Adipose tissue (tissue), 3 donors: Measurements from ENCODE around the gene ZBTB33. TPM values are rescaled to one million over a fixed set of nuclear protein-coding genes. Genes with fewer than 3 reads are reported as not detected.

Experiments
- H3K27ac ChIP-seq: one replicate; pipeline ENCODE4 v1.5.1; 2013; ENCODE audit warnings: low read depth, low read length
- WGBS, 3 donors: extraction: QIAGEN DNeasy Blood & Tissue Kit; methylation state at CpG; one replicate each; pipeline ENCODE4 v1.1.7; 2013; 5-methylcytosine and 5-hydroxymethylcytosine counted together
- polyA plus RNA-seq, 3 donors: library from polyadenylated mRNA; stranded (reverse); fragments of 200-250 nt; gene quantifications; one replicate each; pipeline ENCODE4 v1.2.3, GENCODE V29; 2013
- donor health status: healthy with polysubstance abuse.
- donor health status: Bipolar disorder and iron deficiency.
- donor health status: healthy.

ZBTB33 gene, protein sequence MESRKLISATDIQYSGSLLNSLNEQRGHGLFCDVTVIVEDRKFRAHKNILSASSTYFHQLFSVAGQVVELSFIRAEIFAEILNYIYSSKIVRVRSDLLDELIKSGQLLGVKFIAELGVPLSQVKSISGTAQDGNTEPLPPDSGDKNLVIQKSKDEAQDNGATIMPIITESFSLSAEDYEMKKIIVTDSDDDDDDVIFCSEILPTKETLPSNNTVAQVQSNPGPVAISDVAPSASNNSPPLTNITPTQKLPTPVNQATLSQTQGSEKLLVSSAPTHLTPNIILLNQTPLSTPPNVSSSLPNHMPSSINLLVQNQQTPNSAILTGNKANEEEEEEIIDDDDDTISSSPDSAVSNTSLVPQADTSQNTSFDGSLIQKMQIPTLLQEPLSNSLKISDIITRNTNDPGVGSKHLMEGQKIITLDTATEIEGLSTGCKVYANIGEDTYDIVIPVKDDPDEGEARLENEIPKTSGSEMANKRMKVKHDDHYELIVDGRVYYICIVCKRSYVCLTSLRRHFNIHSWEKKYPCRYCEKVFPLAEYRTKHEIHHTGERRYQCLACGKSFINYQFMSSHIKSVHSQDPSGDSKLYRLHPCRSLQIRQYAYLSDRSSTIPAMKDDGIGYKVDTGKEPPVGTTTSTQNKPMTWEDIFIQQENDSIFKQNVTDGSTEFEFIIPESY
- polyA plus RNA-seq = 1 to 10 TPM; 3.8 to 4.2 (median 3.9) TPM

GRCh38 chrX:120250522-120251271 is at the start of gene ZBTB33:
Gene ZBTB33 (plus strand): TSS chrX:120250812. CDS start chrX:120253416, 2,604 bp downstream.
- 0 to 33% (median 0%) methylated on average over 35 to 75 of the region's 75 CpGs for WGBS, 3 donors
- H3K27ac ChIP-seq = peak within 1 kb of the TSS; percentile 86

GRCh38 chrX:120200851-120201250 is 49.8 kb upstream of the ZBTB33 start:
- 83 to 93% (median 89%) methylated on average over 11 of the region's 11 CpGs for WGBS, 3 donors
- H3K27ac ChIP-seq = no peak overlapping the region

DNA sequence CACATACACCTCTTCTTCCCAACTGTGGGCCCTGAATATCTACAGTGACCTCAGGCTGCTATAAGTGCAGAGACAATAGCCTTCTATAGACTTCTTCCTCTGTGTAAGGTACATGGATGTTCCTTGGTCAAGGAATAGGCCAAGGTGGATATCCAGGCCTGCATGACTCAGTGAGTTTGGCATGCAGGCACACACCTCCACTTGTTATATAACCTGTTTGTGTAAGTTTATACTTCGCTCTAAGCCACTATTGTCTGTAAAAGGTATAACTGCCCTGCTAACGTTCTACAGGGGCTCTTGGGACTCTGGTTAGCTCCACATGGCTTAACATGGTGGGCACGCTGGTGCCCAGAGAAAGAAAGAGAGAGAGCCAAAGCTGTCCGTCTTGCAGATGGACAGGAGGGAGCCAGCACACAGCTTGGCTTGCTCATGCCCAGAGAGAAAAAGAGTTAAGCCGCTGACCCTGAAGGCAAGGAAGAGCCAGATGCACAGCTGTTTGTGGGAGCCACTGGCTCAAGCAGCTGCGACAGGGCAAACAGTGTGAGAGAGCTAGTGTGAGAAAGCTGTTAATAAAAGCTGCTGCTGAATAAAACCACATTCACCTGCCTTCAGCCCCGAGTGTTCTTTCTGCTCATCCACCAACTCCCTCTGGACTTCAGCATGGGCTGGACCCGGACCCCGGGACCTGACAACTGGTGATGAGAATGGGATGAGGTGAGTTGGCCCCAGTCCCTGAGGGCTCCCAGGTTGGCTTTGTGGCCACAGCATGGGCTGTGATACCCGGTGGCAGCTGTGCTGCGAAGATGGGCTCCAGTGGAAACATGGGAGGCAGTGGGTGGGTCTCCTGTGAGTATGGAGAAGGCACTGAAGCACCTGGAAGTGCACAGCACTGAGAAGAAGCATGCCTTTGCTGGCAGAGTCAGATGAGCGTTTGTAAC is 44.5 kb upstream of the ZBTB33 start:
- WGBS, 3 donors = 72 to 93% (median 89%) methylated on average over 10 to 12 of the region's 12 CpGs
- no peak overlapping the region for H3K27ac ChIP-seq

- 88 to 93% (median 92%) methylated on average over 8 of the region's 8 CpGs for WGBS, 3 donors
Observed at GRCh38 chrX:120207009-120207605, 43.5 kb upstream of the ZBTB33 start.

DNA sequence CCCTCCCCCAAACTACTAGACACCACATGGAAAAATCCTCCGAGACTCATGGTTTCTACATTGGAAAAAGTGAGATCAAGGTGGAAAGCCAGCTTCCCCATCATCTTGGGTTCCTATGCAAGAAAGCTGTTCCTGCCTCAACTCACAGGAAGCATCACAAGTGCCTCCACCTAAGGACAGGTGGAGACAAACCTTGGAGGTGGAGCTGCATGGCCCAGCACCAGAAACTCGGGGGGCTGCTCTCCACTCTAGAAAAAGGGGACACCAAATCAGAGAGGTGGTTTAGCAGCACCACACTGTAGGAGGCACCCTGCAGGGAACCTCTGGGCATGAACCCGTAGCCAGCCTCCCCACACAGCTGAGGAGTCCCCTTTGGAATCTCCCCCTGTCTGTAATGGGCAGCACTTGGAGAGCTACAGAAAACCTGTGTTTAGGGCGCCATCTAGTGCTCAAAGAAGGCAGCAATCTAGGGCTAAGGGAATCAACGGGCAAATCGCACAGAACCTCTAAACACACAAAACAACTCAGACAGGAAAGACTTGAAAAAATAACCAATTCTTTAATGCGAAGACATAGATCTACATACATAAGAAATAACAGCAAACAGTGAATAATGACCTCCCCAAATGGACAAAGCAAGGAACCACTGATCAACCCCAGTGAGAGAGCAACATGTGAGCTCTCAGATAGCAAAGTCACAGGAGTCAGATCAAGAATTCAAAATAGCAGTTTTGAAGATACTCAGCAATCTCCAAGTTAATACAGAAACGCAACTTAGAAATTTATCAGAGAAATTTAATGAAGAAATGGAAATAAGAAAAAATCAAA is 37.0 kb upstream of the ZBTB33 start:
- H3K27ac ChIP-seq = no peak overlapping the region
- WGBS, 3 donors = 21 to 27% (median 26%) methylated on average over 8 of the region's 8 CpGs

More at GRCh38 chrX:120207009-120207605, 43.5 kb upstream of the ZBTB33 start:
- no peak overlapping the region for H3K27ac ChIP-seq

DNA sequence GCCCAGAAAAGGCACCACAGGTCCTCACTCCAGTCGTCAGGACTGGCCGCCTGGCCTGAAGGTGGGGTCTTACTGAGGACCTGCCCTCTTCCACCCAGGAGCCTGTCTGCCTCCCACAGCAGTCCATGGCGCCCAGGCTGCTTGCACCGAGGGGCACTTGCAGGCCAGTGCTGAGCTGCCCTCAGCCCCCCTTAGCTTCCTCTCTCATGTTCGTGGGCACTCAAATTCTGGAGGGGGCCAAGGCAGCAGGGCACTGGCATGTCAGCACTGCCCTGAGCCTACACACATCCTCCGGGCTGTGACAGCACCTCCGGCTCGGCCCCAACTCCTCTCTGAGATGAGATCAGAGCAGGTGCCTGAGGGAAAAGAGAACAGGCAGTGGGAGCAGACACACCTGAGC is 27.2 kb upstream of the ZBTB33 start:
- 75 to 96% (median 84%) methylated on average over 5 to 8 of the region's 8 CpGs for WGBS, 3 donors
- H3K27ac ChIP-seq = no peak overlapping the region

- no peak overlapping the region for H3K27ac ChIP-seq
- WGBS, 3 donors = 77 to 96% (median 96%) methylated on average over 4 of the region's 4 CpGs
Observed at GRCh38 chrX:120224388-120224787, 26.2 kb upstream of the ZBTB33 start.

DNA sequence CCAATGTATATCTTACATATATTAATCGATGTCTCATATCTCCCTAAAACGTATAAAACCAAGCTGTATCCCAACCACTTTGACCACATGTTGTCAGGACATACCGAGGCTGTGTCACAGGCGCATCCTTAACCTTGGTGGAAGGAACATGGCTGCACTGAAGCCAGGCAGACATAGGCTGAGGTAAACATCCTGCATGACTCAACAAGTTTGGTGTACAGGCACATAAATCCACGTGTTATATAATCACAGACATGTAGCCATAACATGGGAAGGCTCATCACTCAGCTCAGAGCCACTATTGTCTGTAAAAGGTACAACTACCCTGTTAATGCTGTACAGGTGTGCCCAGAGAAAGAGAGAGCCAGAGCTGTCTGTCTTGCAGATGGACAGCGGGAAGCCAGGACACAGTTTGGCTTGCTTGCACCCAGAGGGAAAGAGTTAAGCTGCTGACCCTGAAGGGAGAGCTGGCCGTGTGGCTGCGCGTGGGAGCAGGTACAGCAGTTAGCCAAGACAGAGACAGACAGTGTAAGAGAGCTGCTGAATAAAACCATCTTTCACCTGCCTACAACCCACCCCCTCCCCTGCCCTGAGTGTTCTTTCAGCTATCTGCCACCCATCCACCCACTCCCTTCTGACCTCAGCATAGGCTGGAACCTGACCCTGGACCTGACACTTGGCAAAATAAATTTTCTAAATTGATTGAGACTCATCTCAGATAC is 22.3 kb upstream of the ZBTB33 start:
- WGBS, 3 donors = 60 to 81% (median 62%) methylated on average over 9 of the region's 9 CpGs

DNA sequence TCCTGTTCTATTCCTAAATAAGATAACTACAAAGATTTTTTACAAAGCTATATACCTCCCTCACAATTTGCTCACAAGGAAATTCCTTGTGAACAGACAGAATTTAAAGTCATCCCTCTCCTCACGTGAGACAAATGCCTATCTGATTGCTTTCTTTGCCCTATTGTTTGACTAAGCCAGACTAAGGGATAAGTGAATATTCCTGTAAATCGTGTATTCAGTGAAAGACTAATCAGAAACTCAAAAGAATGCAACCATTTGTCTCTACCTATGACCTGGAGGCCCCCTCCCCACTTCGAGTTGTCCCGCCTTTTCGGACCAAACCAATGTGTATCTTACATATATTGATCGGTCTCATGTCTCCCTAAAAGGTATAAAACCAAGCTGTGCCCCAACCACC is 15.3 kb upstream of the ZBTB33 start:
- 67 to 93% (median 86%) methylated on average over 6 of the region's 6 CpGs for WGBS, 3 donors
- H3K27ac ChIP-seq = no peak overlapping the region

More for the DNA sequence above, 22.3 kb upstream of the ZBTB33 start:
- H3K27ac ChIP-seq = no peak overlapping the region

- H3K27ac ChIP-seq = no peak overlapping the region
- 89 to 96% (median 95%) methylated on average over 3 of the region's 3 CpGs for WGBS, 3 donors
Observed at GRCh38 chrX:120236687-120237479, 13.7 kb upstream of the ZBTB33 start.

DNA sequence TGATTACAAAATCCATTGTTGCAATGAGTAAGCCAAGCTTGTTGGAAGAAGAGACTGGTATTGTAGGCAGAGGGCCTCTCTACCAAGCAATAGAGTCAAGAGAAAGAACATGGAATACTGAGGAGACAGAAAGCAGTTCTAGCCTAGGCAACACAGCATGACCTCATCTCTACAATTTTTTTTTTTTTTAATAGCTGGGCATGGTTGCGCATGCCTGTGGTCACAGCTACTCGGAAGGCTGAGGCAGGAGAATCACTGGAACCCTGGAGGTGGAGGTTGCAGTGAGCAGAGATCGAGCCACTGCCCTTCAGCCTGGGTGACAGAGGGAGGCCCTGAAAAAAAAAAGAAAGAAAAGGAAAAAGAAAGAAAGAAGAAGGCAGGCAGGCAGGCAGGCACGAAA is 11.7 kb upstream of the ZBTB33 start:
- 77 to 98% (median 86%) methylated on average over 4 of the region's 4 CpGs for WGBS, 3 donors

DNA sequence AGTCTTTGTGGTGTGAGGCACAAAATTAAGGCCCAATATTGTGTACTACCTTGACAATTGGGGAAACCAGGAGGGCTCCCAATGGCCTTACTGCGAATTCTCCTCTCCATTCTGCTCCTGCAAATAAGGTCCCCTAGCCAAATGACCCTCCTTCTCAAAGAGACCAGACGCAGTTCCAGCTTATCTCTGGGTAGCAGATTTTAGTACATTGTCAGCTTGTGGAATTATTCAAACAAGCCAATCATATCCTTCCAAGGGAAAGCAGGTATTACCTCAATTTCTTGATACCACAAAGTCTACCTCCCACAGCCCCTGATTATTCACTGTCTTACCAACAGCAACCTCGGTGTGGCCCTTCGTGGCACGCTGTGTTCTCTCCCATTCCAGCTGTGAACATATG is 7.8 kb upstream of the ZBTB33 start:
- WGBS, 3 donors = 70 to 93% (median 77%) methylated on average over 5 of the region's 5 CpGs
- H3K27ac ChIP-seq = no peak overlapping the region

More for the DNA sequence above, 11.7 kb upstream of the ZBTB33 start:
- H3K27ac ChIP-seq = no peak overlapping the region

GRCh38 chrX:120244395-120244734 is 6.2 kb upstream of the ZBTB33 start:
- WGBS, 3 donors = 0 to 28% (median 2%) methylated on average over 15 to 16 of the region's 16 CpGs
- no peak overlapping the region for H3K27ac ChIP-seq

GRCh38 chrX:120244735-120245498 is 5.7 kb upstream of the ZBTB33 start:
- WGBS, 3 donors = 1 to 35% (median 1%) methylated on average over 30 to 43 of the region's 43 CpGs
- no peak overlapping the region for H3K27ac ChIP-seq

DNA sequence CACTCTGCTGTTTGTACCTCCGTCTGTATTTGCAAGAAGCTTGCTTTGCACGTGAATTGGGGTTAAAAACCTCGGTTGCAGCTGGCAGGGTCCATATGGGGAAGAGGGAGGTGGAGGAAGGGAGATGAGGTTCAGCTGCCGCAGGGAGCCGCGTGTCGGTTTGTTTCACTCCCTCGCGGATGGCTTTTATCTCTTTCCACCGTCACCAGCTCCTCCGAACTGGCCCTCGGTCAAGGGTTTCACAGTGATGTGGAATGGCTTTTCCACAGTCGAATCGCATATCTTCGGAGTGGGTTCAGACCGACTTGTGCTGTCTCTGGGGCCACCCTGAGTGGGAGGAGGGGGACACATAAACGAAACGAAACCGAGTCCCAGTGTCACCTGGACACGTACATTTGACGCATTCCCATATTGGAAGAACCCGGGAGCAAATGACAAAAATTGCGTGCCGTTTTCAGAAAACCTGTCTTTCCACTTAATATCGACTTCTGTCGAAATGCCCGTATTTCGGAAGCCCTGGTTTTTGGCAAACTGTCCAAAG is 929 bp downstream of the ZBTB33 start:
- WGBS, 3 donors = 0 to 39% (median 1%) methylated on average over 23 to 28 of the region's 28 CpGs

More for the DNA sequence above, 929 bp downstream of the ZBTB33 start:
- peak overlapping the region; percentile 86 for H3K27ac ChIP-seq
